Right lobe of liver (tissue), 4 donors: ENCODE measurements around the gene MCTP1.

Source experiments
- CTCF ChIP-seq, 4 donors: fragments of 200-600 bp in 3 of 4; fragments of 450-650 bp in 1 of 4; IDR thresholded peaks; one replicate each; pipeline versions ENCODE4 v1.5.1 to v1.8.0; 2016 to 2022; ENCODE audit warnings: antibody characterized with exemption in 4 of 4, mild to moderate bottlenecking in 2 of 4
- POLR2A ChIP-seq: fragments of 450-650 bp; IDR thresholded peaks from one replicate; pipeline ENCODE4 v1.6.1; 2017; ENCODE audit warnings: antibody characterized with exemption, mild to moderate bottlenecking
- donor health status: DM: no; HTN: no; CAD: no.
- donor health status: DM: no; HTN: no; CAD: no.
- donor health status: DM: no; HTN: yes; CAD: no.

GRCh38 chr5:95327211-95327610 is 42.3 kb upstream of the MCTP1 start:
- no peak for TF ChIP-seq CTCF (IDR thresholded peaks at IDR 0.05)
- TF ChIP-seq POLR2A = no peak
